NCI-H1417 treated with DMSO at 0.1 percent for 48 hours (cell line): ENCODE data around the gene UBN2.

Source experiments
- DNase-seq: peaks from one replicate; lab custom pipeline; 2025; lab: John Stamatoyannopoulos, UW

UBN2 gene

DNA sequence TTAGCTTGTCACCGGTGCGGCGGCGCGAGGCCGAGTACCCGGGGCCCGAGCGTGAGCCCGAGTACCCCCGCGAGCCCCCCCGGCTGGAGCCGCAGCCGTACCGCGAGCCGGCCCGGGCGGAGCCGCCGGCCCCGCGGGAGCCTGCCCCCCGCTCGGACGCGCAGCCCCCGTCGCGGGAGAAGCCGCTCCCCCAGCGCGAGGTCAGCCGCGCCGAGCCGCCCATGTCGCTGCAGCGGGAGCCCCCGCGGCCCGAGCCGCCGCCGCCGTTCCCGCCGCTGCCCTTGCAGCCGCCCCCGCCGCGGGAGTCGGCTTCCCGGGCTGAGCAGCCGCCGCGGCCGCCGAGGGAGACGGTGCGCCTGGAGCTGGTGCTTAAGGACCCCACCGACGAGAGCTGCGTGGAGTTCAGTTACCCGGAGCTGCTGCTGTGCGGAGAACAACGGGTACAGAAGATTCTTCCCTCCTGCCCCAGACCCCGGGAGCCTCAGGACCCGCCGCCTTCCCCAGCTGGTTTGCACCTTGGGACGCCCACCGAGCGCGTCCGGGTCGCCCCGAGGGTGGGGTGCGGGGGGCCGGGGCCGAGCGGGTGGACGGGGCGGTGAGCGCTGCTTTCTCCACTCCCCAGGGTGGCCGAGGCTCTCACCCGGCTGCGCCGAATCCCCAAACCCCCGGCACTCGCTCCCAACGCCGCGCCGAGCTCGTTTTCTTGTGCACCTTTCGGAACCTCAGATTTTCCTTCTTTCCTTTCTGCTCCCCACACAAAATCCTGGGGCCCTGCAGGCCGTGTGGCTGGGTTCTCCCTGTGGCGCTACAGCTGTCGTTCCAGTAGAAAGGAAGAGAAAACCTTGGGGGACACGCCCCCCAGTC is 708 bp downstream of the UBN2 start:
- no peak for DNase-seq

- DNase-seq, result no peak
These were observed 1.3 kb downstream of the UBN2 start for GRCh38 chr7:139232377-139232717.

GRCh38 chr7:139232904-139233303 is 1.9 kb downstream of the UBN2 start:
- DNase-seq, result no peak

DNA sequence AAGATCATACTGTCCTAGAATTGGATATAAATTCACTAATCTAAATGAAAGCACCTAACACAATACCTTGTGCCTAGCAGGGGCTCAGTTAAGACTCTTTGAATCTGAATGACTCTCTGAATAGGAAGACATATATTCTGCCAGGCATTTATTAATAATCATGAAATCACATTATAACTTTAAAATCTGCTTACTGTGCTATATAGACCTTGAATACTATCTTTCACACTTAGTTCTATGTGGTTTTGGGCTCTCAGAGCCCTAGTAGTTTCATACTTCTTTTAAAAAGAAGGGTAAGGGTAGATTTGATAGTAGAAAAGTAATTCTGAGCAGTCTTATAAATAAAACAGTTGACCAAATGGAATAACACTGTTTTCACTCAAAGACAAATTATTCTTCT is 10.2 kb downstream of the UBN2 start:
- DNase-seq, result no peak

DNA sequence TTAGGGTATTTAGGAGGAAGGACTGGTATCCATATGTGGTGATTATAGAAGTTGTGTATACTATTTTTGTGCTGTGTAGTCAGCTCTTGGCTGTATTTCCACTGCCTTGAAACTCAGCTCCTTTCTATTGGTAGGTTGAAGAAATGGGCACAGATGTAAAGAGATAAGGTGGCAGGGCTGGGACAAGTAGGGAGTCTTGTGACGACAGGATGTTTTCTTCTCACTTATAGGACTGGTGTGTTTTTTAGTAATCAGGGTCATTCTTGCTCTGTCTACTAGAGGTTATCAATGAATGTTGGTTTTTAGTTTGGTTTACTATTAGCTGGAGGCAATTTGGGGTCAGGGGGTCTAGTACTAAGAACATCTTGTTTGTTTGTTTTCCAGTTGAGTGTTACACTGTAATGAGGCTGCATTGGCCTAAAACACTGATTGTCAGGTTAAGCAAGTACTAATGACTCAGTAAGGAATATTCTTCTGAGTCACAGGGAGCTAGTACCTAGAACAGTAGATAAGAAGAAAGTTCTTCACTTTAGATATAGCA is 11.8 kb downstream of the UBN2 start:
- DNase-seq, result no peak

- DNase-seq, result peak; percentile 12
These were observed 14.4 kb downstream of the UBN2 start for GRCh38 chr7:139245401-139245800.

DNA sequence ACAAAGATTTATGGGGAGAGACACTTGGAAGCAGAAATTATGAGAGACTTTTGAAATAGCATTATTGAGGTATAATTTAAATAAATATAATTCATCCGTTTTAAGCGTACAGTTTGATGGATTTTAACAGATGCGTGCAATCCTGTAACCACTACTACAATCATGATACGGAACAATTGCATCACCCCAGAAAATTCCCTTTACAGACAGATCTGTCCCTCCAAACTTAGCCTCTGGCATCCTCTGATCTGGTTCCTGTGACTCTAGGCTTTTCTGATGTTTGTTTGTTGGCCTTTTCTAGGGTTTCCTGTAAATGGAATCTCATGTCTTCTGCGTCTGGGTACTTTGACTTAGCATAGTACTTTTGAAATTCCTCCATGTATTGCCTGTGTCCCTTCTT is 15.5 kb downstream of the UBN2 start:
- no peak for DNase-seq

GRCh38 chr7:139246905-139247304 is 15.9 kb downstream of the UBN2 start:
- no peak for DNase-seq

DNA sequence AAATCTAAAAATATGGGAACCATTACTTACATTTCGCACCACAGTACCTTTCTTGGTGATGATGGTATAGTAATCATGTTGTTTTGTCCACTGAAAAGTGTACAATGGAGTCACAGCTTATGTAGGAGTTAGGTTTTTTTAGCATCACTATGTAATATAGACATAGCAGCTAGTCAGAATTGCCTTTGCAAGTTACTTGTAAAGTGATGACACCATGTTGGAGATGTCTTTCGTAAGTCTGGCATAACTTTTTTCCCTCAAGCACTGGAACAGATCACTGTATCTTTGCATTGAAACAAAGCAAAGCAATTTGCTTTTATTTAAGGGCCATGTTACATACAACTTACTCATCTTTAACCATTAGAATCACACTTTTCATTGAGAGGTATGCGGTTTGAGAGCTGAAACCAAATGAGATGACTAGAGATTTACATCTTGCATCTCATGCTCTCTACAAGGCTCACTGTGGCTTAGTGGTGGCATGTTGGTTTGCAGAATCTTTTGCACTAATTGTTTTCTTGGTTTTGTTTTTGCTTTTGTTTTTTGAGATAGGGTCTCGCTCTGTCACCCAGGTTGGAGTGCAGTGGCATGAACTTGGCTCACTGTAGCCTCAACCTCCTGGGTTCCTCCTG is 18.3 kb downstream of the UBN2 start:
- no peak for DNase-seq

DNA sequence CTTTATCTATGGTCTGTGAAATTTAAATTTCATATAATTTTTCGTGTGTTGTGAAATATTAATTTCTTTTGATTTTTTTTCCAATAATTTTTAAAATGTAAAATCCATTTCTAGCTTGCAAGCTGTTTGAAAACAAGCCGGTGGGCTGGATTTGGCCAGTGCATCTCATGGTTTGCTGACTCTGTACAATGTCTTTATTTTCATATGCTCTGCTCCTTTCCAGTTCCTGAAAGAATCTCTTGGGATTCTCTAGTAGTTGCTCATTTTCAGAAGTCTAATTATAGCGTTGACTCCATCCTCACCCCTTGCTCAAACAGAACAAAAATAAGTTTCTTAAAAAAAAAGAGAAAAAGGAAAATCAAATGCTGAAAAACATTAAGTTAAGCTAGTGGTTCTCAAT is 21.4 kb downstream of the UBN2 start:
- DNase-seq, result no peak

GRCh38 chr7:139254281-139254680 is 23.2 kb downstream of the UBN2 start:
- no peak for DNase-seq

DNA sequence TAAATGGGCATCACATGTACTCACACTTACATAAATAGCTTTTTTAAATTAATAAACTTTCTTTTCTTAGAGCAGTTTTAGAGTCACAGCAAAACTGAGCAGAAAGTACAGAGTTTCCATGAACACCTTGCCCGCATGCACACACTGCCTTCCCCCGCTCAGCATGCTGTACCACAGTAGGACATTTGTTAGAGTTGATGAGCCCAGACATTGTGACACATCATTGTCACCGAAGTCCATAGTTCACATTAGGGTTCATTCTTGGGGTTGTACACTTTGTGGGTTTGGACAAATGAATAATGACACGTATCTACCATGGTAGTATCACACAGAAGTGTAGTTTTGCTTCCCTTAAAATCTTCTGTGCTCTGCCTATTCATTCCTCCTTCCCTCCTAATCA is 23.7 kb downstream of the UBN2 start:
- DNase-seq, result no peak

GRCh38 chr7:139255290-139255689 is 24.3 kb downstream of the UBN2 start:
- no peak for DNase-seq

DNA sequence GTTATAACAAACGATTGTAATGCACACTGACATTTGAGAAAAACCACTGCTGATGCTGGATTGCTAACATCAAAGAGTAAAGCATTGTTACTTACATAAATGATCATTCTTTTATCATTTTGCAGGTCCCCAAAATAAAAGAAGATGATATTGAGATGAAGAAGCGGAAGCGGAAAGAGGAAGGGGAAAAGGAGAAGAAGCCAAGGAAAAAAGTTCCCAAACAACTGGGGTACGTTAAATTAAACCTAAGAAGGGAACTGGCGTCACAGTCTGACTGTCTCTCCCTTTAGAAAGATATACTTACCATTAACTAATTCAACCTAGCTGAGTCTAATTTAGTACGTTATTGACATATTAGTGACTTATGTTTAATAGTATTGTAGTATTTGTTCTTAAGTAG is 28.1 kb downstream of the UBN2 start:
- no peak for DNase-seq

DNA sequence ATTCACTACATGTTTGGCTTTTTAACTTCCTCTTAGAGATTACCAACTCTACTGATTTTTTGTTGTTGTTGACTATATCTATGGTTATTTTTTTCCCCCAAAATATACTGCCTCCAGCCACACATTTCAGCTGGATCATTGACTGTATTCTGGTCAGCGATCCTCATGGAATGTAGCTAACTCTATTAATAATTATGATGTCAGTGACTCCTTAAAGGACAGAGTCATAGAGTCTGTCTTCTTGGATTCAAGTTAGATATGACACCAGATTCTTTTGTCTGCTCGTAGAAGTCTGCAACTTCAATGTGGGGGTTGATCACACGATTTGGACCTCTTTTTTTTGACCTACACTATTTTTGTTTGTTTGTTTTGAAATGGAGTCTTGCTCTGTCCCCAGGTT is 33.2 kb downstream of the UBN2 start:
- no peak for DNase-seq

DNA sequence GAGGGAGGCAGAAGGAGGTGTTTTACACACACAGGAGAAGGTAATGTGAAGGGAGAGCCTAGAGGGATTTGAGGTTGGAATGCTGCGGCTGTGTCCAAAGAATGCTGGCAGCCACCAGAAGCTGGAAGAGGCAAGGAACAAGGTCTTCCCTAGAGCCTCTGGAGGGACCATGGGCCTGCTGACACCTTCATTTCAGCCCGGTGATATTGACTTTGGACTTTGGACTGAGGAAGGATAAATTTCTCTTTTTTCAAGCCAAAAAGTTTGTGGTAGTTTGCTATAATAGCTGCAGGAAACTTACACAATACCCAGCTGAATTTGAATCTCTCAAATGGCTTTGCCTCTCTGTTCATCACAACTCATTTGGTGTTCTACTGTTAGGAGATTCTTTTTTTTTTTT is 34.6 kb downstream of the UBN2 start:
- DNase-seq, result no peak

- no peak for DNase-seq
These were observed 40.9 kb downstream of the UBN2 start for GRCh38 chr7:139271718-139272628.

DNA sequence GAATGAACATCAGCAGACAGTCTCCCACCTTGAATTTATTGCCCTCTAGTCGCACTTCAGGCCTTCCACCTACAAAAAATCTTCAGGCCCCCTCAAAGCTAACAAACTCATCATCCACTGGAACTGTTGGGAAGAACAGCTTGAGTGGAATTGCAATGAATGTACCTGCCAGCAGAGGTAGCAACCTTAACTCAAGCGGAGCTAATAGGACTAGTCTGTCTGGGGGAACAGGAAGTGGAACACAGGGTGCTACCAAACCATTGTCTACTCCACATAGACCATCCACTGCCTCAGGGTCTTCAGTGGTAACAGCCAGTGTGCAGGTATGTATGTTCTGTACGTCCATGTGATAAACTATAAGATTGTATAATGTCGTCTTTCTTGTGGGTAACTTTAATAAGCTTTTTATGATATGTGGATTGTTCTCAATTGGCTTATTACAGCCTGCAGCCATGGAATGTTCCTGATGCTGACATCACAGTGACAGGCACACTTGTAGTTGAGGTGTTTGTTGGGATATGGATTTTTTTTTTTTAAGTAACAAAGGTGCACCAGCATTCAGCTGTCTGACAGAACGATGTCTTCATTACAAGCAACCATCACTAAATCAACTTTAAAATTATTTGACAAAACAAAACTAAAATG is 53.3 kb downstream of the UBN2 start:
- no peak for DNase-seq

GRCh38 chr7:139286144-139286543 is 55.1 kb downstream of the UBN2 start:
- no peak for DNase-seq

GRCh38 chr7:139292821-139293220 is 61.8 kb downstream of the UBN2 start:
- DNase-seq, result no peak

- DNase-seq, result no peak
These were observed 62.5 kb downstream of the UBN2 start for GRCh38 chr7:139293534-139293933.

- no peak for DNase-seq
These were observed 63.2 kb downstream of the UBN2 start for GRCh38 chr7:139294241-139294640.
